GM19468 (cell line): ENCODE measurements around the gene HDAC4.

Source experiments
- ATAC-seq: cut with Tn5 transposase; IDR thresholded peaks from one replicate; pipeline ENCODE4 v1.9.1; 2021; ENCODE audit warnings: mild to moderate bottlenecking, moderate library complexity, moderate number of reproducible peaks; ENCODE audit not compliant: unreplicated experiment; ENCODE audit errors: extremely low read depth

The HDAC4 gene

GRCh38 chr2:239200646-239201530 lies 199.9 kb downstream of the HDAC4 start:
- no peak for ATAC-seq

DNA sequence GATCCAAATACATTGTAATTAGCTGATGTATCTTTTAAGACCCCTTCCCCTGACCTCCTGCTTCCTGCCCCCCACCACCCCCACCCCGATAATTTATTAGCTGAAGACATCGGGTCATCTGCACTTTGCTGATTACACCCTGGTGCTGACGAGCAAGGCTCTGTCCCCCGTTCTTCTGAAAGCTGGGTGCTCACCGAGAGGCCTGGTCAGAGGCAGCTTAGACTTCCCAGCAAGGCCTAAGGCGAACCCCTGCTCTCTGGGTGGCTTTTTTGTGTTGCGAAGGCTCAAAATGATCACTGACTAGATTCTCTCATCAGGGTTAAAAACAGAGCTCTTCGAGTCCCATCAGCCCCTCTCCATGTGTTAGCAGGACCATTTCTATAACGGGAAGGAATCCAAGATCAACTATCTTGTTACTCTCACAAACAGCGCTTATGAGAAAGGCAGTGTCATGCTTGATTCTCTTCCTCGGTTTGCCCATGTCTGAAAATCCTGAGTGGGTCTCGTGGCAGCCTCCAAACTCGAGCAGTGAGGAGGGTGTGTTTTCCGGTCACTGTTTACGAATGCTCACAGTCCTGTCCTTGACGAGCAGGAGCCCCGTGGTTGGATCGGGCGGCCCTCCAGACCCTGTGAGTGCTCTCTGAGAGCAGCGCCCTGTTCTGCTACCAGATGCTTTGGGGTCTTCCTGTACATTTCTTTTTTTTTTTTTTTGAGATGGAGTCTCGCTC lies 201.6 kb downstream of the HDAC4 start:
- no peak for ATAC-seq

- no peak for ATAC-seq
Observed at GRCh38 chr2:239198221-239198620, 202.6 kb downstream of the HDAC4 start.

DNA sequence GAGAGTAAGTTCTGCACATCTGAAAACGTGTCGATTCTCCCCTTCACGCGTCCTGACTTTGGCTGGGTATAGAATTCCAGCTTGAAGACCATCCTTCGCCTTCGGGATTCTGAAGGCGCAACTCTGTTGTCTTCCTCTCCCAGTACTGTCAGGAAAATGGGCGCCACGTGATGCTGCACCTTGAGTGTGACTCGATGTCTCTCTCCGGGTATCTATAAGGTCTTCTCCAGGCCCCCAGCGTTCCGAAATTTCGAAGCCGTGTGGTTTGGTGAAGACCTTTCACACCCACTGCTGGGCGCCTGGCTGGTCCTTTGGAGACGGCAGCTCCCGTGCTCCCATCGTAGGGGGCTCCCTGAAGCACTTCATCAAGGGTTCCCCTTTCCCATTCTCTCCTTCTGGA lies 203.7 kb downstream of the HDAC4 start:
- no peak for ATAC-seq

DNA sequence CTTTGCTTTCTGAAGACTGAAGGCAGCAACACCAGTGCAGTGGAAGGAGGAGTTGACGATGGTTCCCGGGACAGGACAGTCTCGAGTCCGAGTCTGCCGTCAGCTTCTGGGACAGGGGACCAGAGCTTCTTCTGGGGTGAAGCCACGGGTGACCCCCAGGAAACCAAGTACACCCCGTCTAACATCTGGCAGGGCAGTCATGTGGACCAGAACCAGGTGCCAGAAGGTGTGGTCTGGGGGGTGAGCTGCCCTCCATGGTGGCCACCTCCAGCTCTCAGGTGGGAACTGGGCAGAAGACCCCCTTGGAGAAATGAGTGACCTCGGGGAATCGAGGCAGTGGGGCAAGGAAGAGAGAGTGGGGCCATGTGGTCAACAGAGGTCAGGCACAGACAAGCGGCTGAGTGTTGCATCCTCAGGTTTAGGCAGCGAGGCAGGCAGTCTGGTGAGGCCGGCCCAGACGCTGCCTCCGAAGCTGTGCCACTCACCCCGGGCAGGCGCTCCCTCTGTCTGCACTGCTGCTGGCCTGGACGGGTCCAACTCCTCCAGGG lies 204.3 kb downstream of the HDAC4 start:
- ATAC-seq, result no peak

DNA sequence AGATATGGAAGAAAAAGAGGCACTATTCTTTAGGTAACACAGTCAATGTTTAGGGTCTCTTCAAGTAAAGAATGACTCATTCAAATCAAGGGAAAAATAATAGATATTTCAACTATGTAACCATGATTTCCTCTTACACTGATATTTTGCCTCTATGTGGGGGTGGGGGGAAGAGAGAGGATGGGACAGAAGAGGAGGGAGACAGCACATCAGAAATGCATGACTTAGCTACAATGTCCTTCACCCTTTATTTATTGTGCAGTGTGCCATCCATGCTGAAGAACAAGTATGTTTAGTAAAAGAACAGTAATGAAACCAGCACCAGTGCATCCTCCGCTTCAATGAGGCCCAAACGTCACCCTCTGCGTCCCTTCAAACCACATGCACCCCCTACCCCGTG lies 204.8 kb downstream of the HDAC4 start:
- ATAC-seq, result no peak

GRCh38 chr2:239195318-239195871 lies 205.4 kb downstream of the HDAC4 start:
- ATAC-seq, result no peak

- ATAC-seq, result no peak
Observed at GRCh38 chr2:239194731-239195317, 206.0 kb downstream of the HDAC4 start.

- no peak for ATAC-seq
Observed at GRCh38 chr2:239193925-239194677, 206.7 kb downstream of the HDAC4 start.

- no peak for ATAC-seq
Observed at GRCh38 chr2:239193401-239193811, 207.4 kb downstream of the HDAC4 start.

- no peak for ATAC-seq
Observed at GRCh38 chr2:239192975-239193374, 207.8 kb downstream of the HDAC4 start.

- no peak for ATAC-seq
Observed at GRCh38 chr2:239192456-239192855, 208.4 kb downstream of the HDAC4 start.

DNA sequence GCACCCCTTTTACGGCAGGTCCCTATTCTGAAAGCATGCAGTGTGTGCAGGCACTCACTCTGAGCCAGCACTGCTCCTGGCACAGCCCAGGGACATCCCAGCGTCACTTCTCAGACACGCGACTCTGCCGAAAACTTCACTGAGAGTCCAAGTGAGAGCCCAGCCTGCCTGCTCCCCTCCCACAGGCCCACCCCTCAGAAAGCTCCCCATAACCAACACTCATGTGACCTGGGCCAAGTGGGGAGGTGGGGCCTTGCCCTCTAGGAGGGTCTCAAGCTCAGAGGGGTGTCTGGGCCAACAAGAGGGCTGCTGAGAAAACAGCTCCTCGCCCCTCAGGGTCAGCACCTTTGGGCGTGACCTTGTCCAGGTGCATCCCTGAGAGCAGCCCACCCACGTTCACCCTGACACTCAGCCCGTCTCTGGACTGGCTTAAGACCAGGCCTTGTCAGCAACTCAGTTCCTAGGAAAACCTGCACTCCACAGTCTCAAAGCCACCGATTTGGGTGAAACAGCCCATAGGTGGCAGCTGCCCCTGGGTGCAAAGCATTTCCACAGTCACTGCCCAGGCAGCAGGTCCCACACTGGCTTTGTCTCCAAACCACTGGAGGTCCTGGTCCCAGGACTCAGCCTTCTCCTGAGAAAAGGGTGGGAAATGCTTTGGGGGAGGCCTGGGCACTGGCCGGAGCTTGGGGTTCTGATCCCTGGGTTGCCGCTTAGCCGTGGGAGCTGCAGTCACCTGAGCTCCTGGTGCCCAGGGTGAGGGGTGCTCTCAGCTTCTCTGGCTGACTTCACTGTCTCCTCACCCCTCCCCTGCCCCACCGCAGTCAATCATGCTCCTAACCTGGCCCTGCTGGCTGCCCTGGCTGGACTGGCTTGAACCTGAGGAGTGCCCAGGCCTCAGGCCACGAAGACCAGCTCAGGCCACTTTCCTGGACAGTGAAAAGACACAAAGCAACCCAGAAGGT lies 209.6 kb downstream of the HDAC4 start:
- ATAC-seq, result no peak

- no peak for ATAC-seq
Observed at GRCh38 chr2:239190361-239190760, 210.5 kb downstream of the HDAC4 start.

DNA sequence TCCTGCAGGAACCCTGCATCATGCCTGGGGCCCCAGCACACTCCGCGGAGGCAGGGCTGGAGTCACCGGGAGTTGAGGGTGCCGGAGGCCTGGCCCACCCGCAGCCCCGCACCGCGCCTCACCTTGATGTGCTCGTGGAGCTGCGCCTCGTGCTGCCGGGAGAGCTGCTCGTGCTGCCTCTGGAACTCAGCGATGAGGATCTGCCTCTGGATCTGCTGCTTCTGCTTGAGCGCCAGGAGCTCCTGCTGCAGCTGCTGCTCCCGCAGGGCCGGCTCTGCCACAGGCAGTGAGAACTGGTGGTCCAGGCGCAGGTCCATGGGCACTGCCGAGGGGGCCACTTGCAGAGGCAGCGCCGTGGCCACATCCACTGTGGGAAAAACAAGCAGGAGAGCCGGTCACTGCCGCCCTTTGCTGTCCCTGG lies 211.1 kb downstream of the HDAC4 start:
- no peak for ATAC-seq

- ATAC-seq, result no peak
Observed at GRCh38 chr2:239188536-239188935, 212.3 kb downstream of the HDAC4 start.

DNA sequence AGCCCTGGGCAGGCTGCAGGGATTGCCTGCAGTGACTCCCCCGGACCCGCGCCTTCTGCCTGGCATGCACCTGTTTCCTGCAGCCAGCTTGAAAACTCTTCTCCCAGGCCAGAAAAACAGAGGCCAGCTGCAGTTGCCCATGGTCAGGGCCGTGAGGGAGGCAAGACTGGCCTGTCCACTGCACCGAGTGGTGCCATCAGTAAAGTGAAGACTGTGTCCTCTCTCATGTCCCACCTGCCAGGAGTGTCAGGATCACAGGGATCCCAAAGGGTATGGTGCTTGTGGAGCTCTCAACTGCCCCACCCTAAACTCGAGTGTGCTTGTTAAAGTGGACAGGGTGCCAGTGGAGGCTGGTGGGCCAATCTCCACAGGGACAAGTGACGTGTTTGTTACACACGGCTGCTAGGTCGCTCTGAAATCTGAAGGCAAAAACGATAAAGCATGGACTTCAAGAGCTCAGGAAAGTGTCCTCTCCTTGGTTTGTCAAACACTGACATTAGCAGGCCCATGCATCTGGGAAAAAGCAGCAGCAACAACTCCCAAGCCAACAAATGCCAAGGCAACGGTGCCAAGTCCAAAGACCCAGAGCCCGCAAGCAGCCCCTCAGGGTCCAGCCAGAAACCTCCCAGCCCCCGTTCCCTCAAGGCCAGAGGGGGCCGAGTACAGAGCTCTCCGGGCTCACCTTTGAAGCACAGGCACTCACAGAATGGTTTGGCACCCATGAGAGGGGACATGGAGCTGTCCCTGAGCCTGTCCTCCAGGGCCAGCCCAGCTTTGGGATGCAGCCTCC lies 213.2 kb downstream of the HDAC4 start:
- ATAC-seq, result no peak
